Activated effector memory CD4-positive, alpha-beta T cell treated with Interleukin-2 at 50 U/mL for 16 hours (primary cell): ENCODE data around the gene SHLD1.
"Not testable (repeated sequence)": the region's sequence is repeated elsewhere in the genome, so short reads cannot be mapped to it uniquely, and the experiment has no call there.

Source experiments
- DNase-seq: peaks from one replicate; pipeline ENCODE4 v3.0.0-alpha.2; 2020

SHLD1 gene, protein sequence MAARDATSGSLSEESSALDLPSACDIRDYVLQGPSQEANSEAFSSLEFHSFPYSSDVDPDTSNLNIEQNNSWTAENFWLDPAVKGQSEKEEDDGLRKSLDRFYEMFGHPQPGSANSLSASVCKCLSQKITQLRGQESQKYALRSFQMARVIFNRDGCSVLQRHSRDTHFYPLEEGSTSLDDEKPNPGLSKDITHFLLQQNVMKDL

GRCh38 chr20:5749952-5750779 is at the start of gene SHLD1:
TSS of gene SHLD1 (plus strand) at chr20:5750401. CDS start at chr20:5772866, 22,465 bp downstream.
- DNase-seq, result peak; percentile 72

- not testable (repeated sequence) for DNase-seq
These were observed 47.9 kb upstream of the SHLD1 start for GRCh38 chr20:5702339-5702738.

DNA sequence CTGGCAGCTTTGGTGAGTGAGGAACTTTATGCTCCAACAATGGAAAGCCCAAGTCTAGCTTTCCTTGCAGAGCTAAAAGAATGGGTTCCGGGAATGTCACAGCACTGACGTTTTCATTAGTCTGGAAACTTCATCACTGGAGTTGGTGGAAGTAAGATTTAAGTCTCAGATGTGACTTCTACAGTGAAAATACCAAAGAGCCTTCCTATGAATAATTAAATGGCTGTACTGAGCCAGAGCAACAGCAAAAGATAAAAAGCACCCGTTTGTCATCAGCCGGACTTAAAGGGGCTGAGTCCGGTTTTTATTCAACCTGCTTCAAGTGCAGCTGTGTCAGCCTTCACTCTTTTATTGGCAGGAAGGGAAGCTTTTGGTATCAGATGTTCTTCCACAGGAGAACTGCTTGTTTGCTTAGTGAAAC is 46.5 kb upstream of the SHLD1 start:
- DNase-seq, result no peak

DNA sequence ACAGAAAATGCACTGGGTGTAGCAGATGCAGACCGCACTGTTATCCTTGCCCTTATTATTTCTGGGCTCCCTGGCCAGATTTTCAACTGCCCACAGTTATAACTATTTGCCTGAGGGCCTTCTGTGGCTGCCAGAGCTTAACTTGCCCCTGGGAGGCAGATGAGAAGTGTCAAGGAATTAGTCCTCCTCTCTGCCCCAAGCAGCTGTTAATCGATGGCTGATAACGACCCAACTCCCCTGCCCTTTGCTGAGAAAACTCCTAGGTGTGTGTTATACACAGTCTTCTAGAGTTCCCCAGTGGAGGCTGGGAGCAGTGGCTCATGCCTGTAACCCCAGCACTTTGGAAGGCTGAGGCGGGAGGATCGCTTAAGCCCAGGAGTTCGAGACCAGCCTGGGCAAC is 44.4 kb upstream of the SHLD1 start:
- no peak for DNase-seq

DNA sequence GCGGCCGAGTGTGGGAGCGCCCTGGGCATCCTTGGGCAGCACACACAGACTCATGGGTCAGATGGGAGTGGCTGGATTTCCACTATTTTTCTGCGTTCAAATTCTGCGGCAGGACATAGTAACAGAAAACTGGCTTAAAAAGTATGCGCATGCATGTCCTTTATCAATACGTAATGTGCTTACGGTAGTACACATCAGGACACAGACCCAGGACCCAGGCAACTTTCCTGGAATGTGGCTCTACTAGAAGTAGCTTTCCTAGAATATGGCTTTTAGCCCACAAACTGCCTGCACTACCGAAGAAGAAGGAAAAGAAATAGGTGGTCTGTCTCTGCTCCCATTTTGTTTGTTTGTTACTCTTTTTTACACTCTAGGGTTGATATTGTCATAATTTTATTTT is 43.4 kb upstream of the SHLD1 start:
- DNase-seq, result no peak

DNA sequence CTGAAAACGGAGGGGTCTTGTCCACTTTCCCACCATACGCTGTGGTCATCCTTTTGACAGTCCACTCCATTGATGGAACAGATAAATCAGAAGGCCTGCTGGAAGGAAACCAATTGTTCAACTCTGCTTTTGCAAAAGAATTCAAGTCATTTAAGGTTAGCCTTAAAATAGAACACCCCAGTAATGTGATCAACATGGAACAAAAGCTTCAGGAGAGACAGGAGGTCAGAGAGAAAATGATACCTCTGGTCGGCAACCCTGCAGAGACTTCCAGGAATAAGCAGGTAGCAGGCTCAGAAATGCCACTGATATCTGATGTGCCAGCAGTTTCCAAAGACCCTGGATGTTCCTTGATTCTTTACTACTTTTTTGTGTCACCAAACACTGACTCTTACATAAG is 39.6 kb upstream of the SHLD1 start:
- no peak for DNase-seq

DNA sequence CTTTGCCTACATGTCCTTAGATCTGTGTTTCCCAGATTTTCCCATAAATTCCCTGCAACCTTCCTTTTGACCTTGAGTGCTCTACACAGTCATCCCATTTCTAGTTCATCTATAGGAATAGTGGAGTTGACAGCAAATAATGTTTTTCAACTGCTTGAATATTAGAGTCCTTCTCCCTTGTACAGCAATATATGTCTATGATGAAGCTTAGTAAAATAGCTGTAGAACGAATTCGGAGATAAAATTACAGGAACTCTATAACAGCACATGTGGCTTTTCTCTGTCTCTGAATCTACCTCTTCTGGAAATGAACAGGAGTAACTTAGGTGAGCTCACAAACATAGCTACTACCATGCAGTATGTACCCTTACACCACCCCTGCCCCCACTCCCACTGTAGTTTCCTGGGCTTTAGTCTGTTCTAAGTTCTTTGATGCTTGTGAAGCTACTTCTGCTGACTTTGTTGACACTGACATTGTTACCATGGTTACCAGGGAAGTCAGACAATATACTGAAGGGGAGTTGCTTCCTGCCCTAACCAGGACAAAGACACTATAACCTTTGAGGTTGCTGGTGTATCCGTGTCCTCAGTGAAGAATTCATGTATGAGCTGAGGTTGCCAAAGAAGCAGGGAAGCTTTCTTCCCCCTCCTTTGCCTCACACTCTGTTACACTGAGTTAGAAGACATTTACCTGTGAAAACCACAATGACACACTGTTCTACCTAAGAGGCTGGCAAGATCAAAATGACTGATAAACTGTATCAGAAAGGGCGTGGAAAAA is 35.8 kb upstream of the SHLD1 start:
- peak; percentile 54 for DNase-seq

DNA sequence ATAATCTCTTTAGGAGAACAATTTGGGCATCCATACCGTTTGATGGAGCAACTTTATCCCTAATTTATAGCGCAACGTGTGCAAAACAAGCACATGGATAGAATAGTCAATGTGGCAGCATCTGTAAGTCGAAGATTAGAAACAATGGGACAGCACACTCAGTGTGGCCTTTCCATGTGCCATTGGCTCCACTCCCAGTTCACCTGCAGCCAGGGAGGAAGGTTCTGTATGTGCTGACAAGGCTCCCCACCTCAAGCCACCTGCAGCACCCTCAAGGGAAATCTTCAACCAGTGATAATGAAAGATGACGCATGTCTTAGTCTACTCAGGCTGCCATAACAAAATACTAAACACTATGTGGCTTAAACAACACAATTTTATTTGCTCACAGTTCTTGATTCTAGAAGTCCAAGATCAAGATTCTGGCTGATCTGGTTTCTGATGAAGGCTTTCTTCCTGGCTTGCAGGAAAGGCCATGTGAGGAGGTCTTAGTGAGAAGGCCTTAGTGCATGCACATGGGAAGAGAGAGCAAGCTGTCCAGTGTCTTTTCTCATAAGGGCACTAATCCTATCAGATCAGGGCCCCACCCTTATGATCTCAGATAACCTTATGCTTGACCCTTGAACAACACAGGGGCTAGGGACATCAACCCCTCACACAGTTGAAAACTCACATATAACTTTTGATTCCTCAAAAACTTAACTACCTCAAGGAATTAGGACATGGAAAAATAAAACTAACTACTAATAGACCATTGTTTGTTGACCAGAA is 34.9 kb upstream of the SHLD1 start:
- DNase-seq, result no peak

DNA sequence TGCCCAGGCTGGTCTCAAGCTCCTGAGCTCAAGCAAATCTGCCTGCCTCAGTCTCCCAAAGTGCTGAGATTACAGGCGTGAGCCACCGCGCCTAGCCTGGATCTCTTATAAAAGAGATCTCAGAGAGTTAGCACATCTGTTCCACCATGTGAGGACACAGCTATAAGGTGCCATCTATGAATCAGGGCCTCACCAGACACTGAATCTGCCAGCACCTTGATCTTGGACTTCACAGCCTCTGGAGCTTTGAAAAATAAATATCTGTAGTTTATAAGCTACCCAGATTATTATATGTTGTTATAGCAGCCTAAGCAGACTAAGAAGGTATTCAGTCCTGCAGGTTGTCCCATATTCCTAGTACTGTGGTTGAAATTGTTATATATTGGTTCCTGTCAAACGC is 33.2 kb upstream of the SHLD1 start:
- DNase-seq, result no peak

- no peak for DNase-seq
These were observed 31.2 kb upstream of the SHLD1 start for GRCh38 chr20:5718896-5719595.

- DNase-seq, result no peak
These were observed 30.3 kb upstream of the SHLD1 start for GRCh38 chr20:5719861-5720403.

- no peak for DNase-seq
These were observed 29.5 kb upstream of the SHLD1 start for GRCh38 chr20:5720696-5721095.

DNA sequence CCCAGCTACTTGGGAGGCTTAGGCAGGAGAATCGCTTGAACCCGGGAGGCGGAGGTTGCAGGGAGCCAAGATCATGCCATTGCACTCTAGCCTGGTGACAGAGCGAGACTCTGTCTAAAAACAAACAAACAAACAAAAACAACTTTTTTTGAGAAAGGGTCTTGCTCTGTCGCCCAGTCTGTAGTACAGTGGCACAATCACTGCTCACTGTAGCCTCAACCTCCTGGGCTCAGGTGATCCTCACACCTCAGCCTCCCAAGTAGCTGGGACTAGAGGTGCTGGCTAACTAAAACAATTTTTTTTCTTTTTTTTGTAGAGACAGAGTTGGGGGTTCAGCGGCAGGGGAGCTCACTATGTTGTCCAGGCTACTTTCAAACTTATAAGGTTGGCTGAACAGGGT is 28.8 kb upstream of the SHLD1 start:
- DNase-seq, result not testable (repeated sequence)

- DNase-seq, result no peak
These were observed 27.3 kb upstream of the SHLD1 start for GRCh38 chr20:5722927-5723326.

DNA sequence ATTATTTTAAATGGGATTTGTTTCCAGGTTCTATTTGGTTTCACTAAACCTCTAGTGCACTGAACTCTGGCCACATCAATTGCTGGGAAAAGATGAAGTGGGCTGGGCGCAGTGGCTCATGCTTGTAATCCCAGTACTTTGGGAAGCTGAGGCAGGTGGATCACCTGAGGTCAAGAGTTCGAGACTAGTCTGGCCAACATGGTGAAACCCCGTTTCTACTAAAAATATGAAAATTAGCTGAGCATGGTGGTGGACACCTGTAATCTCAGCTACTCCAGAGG is 25.1 kb upstream of the SHLD1 start:
- DNase-seq, result not testable (repeated sequence)

DNA sequence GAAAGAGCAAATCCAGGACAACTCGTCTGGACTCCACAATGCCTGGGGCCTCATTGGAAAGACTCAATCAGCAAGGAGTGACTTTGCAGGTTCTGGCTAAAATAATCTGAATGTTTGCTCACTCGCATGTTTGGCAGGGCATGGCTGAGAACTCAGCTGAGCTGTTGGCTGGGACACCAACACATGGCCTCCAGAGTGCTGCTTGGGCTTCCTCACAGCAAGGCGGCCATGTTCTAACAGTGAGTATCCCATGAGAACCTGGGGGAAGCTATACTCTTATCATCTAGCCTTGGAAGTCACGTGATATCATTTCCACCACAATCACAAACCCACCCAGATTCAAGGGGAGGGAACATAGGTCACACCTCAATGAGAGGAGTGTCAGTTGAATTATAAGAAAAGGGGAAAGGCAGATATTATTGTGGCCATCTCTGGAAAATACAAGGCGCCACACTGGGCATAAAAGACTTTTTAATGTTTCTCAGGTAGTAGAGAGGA is 23.1 kb upstream of the SHLD1 start:
- no peak for DNase-seq

- no peak for DNase-seq
These were observed 20.9 kb upstream of the SHLD1 start for GRCh38 chr20:5729348-5729747.

GRCh38 chr20:5730131-5730530 is 20.1 kb upstream of the SHLD1 start:
- no peak for DNase-seq

DNA sequence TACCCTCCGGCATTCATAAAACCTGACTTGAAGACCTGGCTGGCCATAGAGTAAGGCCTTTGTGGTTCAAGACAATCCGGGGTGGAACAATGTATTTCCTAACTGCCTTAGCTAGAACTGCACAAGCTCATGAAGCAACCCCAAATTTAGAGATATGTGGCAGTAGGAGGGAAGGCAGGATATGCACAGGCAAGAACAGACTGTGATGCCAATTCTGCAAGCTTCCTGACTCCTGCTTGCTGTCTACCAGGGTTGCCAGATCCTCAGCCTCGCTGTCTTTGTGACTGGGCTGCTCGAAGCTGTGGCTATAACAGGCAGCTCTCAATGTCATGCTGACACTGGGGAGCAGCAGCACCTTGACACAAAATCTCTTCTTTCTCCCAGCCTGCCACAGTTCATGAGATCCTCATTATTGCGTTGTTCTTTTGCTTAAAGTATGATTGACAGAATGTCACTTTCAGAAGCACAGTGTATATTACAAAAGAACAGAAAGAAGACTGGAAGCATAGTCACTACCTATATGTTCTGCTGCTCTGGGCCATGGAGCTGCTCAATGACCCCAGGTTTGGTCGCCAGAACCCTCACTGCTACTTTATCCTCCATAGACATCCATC is 18.3 kb upstream of the SHLD1 start:
- no peak for DNase-seq

GRCh38 chr20:5734602-5735001 is 15.6 kb upstream of the SHLD1 start:
- DNase-seq, result no peak

GRCh38 chr20:5735845-5736510 is 14.2 kb upstream of the SHLD1 start:
- DNase-seq, result no peak
